ENCODE measurements around the gene CELSR3.

Gene CELSR3

GRCh38 chr3:48662753-48663488 is at the start of gene CELSR3:
CELSR3 (minus strand) TSS chr3:48662886; CDS start chr3:48662634, 252 bp downstream.
- no peak for FAIRE-seq

DNA sequence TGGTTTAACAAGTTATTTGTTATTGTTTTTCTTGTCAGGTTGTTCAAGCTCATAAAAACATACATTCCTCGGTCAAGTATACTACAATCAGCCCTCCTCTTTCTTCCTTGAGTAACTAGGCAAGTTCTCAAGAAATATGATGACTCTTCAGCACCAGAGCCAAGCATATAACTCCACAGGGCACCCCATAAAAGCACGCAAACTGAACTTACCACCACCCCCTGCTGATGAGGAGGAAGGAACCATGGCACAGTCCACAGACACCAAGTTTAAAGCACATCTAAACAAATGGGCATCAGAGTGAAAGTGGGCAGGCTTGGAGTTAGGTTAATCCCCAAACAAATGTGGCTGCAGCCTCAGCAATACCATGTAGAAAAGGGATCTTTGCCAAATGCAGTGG is 49.0 kb upstream of the CELSR3 start:
- no peak for FAIRE-seq

GRCh38 chr3:48709051-48709461 is 46.4 kb upstream of the CELSR3 start:
- FAIRE-seq: no peak

DNA sequence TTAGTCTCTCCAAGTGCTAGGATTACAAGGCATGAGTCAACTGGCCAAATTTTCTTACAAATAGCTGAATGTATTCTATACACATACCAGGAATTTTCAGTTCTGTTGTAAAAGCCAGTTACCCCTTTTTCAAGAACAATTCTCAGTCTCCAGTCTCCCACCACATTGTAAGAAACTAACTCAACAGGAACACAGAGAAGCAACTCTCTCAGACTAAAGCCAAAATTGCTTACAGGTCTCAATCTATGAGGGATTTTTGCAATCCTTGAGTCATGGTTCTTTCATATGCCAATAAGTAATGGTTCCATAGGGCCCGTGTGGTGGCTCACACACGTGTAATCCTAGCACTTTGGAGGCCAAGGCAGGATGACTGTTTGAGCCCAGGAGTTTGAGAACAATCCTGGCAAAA is 45.8 kb upstream of the CELSR3 start:
- FAIRE-seq: no peak

DNA sequence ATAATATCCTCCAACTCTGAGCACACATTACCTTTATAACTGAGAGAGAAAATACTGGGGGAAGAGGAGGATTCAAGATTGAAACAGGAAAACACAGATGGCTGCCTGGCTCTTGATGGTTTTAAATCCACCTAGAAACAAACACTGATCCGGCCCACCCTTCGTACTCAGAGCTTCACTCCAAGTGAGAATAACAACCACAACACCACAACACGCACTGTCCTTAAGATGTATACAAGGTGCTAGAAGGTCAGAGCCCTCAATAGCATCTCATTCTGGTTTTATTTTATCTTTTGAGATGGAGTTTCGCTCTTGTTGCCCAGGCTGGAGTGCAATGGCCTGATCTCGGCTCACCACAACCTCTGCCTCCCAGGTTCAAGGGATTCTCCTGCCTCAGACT is 44.5 kb upstream of the CELSR3 start:
- FAIRE-seq: no peak

DNA sequence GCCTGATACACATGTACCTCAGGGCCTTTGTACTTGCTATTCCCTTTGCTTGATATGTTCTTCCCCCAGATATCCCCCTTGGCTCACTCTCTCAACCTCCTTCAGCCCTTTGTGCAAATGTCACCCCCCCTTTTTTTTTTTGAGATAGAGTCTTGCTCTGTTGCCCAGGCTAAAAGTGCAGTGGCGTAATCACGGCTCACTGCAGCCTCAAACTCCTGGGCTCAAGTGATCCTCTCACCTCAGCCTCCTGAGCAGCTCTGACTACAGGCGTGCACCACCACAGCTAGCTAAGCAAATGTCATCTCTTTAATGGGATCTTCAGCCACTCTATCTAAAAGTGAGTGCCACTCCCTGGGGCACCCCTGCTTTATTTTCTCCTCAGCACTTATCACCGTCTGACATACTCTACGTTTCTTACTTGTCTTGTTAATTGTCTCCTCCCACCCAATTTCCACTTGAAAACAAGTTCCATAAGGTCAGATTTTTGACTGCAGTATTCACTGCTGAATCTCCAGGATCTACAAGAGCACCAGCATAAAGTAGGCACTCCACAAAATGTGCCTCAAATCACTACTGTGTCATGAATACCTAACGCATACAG is 39.7 kb upstream of the CELSR3 start:
- no peak for FAIRE-seq

DNA sequence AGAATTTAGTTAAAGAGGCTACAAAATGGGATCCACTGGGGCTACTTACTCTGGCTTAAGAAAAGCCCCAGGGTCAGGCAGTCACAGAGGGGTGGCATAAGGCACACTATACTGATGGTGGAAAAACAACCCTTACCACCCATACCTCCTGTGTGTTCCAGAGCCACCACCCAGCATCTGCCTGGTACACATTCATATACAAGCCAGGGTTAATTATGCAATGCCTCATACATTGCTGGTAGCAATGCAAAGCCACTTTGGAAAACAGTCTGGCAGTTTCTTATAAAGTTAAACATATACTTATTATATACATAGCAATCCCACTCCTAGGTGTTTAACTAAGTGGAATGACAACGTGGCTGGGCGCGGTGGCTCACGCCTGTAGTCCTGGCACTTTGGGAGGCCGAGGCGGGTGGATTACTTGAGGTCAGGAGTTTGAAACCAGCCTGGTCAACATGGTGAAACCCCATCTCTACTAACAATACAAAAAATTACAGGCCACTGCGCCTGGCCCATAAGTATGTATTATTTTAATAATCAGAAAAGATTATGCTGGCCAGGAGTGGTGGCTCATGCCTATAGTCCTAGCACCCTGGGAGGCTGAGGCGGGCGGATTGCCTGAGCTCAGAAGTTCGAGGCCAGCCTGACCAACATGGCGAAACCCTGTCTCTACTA is 38.2 kb upstream of the CELSR3 start:
- no peak for FAIRE-seq

GRCh38 chr3:48698891-48699290 is 36.2 kb upstream of the CELSR3 start:
- no peak for FAIRE-seq

DNA sequence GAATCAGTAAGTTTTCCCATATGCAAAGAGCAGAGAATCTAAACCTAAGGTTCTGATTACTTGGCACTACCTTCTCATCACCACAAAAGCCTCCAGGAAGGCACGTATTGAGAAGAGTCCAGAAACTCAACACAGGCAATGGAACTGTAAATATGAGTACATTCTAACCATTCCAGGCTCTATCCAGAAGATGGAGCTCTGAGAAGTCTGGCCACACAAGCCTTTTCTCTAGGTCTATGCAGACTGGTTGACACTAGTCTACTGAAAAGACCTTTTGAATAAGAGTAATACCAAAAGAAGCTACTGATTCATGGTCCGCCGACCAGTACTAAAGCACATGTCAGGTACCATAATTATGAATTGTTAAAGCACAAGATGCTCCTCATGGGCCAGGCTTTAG is 35.3 kb upstream of the CELSR3 start:
- no peak for FAIRE-seq

GRCh38 chr3:48696601-48697000 is 33.9 kb upstream of the CELSR3 start:
- FAIRE-seq: no peak

- no peak for FAIRE-seq
These were observed 33.5 kb upstream of the CELSR3 start for GRCh38 chr3:48696156-48696555.

- no peak for FAIRE-seq
These were observed 32.7 kb upstream of the CELSR3 start for GRCh38 chr3:48695393-48695753.

DNA sequence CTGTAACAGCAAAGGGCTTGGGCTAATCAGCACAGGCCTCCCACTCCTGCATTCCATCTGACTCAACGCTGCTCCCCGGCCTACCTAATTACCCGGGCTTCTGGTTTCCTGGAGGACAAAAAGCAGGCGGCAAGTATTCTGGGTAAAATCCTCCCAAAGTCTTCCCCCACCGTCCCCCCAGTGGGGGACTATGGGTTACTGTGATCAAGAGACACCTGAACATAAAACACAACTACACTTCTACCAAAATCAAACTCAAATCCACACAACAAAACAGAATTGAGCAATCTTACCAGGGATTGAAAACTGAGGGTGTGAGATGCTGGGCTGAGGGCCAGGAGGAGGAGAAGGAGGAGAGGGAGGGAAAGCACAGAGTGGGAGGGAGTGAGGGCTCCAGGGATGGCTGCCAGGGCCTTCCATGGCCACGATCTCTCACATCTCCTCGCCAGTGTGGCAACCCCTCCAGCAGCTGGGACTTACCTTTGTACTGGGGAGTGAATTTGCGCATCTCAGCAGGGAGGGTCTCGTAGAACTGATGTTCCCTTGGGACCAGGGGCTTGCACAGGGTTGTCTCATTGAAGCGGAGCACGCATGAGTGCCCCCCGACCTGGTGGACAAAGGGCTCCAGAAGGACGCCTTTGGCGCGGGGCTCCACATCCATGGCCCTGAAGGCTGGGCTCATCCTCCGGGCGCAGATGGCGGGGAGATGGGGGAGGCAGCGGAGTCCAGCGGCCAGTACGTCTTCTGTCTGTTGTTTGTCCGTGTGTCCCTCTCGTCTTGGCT is 32.1 kb upstream of the CELSR3 start:
- no peak for FAIRE-seq

- no peak for FAIRE-seq
These were observed 31.1 kb upstream of the CELSR3 start for GRCh38 chr3:48693826-48694225.

GRCh38 chr3:48692551-48692950 is 29.9 kb upstream of the CELSR3 start:
- FAIRE-seq: no peak

- FAIRE-seq: no peak
These were observed 28.3 kb upstream of the CELSR3 start for GRCh38 chr3:48690846-48691458.

DNA sequence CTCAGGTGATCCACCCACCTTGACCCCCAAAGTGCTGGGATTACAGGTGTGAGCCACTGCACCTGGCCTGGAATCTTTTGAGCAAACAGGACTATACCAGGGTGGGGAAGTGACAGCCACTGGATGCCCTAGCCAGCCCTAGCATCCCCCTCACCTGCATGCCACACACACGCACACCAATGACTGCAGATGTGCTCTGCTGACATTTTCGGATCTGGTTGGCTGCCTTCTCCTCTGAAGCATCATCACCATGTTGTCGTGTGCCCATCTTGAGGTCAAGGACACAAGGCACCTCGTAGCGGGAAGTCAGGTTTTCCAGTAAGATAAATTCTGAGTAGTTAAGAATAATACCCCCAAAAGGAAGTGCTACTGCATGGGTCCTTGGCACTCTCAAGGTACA is 26.7 kb upstream of the CELSR3 start:
- no peak for FAIRE-seq

DNA sequence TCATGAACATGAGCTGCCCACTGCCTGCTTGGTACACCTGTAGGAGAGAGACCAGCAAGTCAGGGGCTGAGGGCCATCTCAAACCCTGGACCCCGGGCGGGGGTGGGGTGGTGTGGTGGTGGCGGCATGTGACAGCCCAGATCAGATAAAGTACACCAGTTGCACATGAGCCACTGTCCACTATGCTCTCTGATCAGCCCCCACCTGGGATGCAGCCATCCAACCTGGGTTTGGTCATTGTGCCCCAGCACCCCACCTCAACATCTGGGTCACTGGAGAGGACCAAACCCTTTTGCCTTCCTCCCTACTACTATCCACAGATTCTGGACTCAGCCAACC is 26.0 kb upstream of the CELSR3 start:
- no peak for FAIRE-seq

GRCh38 chr3:48688032-48688736 is 25.5 kb upstream of the CELSR3 start:
- FAIRE-seq: no peak

GRCh38 chr3:48687220-48687678 is 24.6 kb upstream of the CELSR3 start:
- FAIRE-seq: no peak

- no peak for FAIRE-seq
These were observed 24.0 kb upstream of the CELSR3 start for GRCh38 chr3:48686538-48687219.

Data from colon (tissue), 2 donors.